GM18499 (cell line): Measurements from ENCODE around the gene CHMP4B.

ENCODE experiments used
- ATAC-seq: cut with Tn5 transposase; IDR thresholded peaks from one replicate; pipeline ENCODE4 v1.9.1; 2021; ENCODE audit warnings: moderate number of reproducible peaks; ENCODE audit not compliant: insufficient read depth, unreplicated experiment

CHMP4B gene, protein sequence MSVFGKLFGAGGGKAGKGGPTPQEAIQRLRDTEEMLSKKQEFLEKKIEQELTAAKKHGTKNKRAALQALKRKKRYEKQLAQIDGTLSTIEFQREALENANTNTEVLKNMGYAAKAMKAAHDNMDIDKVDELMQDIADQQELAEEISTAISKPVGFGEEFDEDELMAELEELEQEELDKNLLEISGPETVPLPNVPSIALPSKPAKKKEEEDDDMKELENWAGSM

GRCh38 chr20:33810885-33811775 lies at the start of gene CHMP4B:
TSS of gene CHMP4B (plus strand) at chr20:33811348. CDS start at chr20:33811469, 121 bp downstream.
- ATAC-seq = peak; percentile 89

DNA sequence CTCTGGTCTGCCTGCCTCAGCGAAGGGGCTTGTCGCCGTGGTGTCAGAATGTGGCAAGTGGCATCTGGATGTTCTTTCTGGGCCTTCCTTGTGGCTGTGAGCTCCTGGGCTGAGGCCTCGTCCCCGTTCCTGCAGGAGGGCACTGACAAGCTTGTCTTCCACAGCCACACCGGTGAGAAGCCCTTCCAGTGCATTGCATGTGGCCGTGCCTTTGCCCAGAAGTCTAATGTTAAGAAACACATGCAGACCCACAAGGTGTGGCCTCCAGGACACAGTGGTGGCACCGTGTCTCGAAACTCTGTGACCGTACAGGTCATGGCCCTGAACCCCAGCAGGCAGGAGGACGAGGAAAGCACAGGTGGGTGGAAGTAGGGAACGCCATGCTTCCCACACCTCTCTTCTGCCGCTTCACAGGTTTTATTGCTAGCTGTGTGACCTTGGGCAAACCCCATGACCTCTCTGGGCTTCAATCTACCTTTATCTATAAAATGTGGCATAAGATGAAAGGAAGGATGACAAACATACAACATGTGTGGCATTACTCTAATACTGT lies 49.4 kb upstream of the CHMP4B start:
- no peak for ATAC-seq

- no peak for ATAC-seq
Observed at GRCh38 chr20:33765099-33765498, 46.0 kb upstream of the CHMP4B start.

DNA sequence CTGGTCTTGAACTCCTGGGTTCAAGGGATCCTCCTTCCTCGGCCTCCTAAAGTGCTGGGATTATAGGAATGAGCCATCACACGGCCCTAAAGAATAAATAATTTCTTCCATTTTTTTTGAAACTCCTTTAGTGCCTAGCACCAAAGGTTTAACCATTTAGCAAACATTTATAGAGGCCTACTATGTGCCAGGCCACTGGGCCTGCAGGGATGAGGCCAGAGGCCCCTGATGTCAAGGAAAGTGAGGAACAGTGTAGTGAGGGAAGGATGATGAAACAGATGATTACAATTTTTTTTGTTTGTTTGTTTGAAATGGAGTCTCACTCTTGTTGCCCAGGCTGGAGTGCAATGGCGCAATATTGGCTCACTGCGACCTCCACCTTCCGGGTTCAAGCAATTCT lies 45.6 kb upstream of the CHMP4B start:
- ATAC-seq = no peak

- ATAC-seq = no peak
Observed at GRCh38 chr20:33766686-33767085, 44.5 kb upstream of the CHMP4B start.

GRCh38 chr20:33767777-33768138 lies 43.4 kb upstream of the CHMP4B start:
- no peak for ATAC-seq

- no peak for ATAC-seq
Observed at GRCh38 chr20:33769043-33769442, 42.1 kb upstream of the CHMP4B start.

DNA sequence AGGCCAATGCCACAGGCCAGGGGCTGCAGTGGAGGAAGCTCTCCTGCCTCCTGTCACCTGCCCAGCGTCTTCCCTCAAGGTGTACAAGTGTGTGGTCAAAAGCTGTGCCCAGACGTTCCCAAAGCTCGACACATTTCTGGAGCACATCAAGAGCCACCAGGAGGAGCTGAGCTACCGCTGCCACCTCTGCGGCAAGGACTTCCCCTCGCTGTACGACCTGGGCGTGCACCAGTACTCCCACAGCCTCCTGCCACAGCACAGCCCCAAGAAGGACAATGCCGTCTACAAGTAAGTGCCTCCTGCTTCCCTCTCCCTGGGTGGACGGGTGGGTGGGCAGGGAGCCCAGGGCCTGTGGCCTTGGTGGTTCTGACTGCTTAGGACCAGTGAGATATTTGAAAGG lies 41.1 kb upstream of the CHMP4B start:
- ATAC-seq = no peak

DNA sequence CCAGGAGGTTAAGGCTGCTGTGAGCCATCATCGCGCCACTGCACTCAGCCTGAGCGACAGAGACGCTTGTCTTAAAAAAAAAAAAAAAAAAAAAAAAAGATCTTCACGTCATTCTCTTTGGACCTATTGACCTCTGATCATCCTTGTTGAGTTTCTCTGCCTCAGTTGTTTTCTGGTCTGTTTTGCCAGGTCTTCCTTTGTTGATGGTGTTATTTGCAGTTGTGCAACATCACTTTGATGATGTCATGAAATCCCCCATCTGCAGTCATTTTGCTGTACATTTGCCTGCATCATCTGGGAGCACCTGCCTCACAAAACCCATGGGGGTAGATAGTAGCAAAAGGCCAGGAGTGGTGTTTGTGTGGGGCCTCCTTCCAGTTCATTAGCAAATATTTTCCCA lies 39.2 kb upstream of the CHMP4B start:
- no peak for ATAC-seq

- no peak for ATAC-seq
Observed at GRCh38 chr20:33772439-33772838, 38.7 kb upstream of the CHMP4B start.

- ATAC-seq = peak; percentile 53
Observed at GRCh38 chr20:33773412-33774089, 37.6 kb upstream of the CHMP4B start.

DNA sequence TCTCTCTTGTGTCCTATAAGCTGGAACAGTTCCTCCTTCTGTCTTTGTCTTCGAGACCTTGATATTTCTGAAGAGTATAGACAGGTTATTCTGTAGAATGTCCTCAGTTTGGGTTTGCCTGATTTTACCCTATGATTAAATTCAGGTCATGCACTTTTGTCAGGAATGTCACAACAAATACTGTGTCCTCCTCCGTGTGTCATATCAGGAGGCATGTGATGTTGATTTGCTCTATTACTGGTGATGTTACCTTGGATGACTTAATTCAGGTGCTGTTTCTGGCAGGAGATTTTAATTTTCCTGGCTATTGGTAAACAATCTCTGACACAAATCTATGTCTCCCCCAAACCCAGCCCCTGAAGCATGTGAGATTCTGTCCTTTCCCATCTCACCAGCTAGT lies 33.3 kb upstream of the CHMP4B start:
- no peak for ATAC-seq

- no peak for ATAC-seq
Observed at GRCh38 chr20:33781133-33781532, 30.0 kb upstream of the CHMP4B start.

DNA sequence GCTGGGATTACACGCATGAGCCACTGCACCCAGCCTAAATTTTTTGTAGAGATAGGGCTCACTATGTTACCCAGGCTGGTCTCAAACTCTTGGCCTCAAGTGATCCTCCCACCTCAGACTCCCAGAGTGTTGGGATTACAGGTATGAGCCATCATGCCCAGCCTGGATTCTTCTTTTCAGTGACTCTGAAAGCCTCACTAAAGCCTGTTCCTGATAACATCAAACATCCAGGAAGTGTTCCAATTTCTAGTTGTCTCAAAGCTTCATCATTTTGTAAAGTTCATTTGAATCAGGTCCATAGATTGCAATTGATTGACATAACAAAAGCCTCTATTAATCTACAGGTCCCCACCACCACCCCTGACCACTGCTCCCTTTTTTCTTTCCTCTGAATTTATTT lies 29.2 kb upstream of the CHMP4B start:
- no peak for ATAC-seq

DNA sequence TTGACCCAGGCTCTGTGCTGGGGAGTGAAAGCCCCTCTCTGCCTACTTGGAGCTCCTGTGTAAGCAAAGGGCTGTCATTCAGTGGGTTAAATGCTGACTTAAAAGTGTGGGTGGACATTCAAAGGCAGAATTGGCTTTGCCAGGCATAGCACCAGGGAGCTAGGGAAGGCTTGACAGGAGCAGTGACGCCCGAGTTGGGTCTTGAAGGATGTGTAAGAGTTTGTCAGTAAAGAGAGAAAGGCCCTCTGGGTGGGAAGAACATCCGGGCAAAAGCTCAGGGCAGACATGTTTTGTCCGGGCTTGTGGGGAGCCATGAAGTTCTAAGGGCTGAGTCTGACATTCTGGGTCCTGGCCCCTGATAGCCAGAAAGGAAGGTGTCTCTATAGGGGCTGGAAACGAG lies 27.9 kb upstream of the CHMP4B start:
- no peak for ATAC-seq

GRCh38 chr20:33783818-33784217 lies 27.3 kb upstream of the CHMP4B start:
- ATAC-seq = no peak

DNA sequence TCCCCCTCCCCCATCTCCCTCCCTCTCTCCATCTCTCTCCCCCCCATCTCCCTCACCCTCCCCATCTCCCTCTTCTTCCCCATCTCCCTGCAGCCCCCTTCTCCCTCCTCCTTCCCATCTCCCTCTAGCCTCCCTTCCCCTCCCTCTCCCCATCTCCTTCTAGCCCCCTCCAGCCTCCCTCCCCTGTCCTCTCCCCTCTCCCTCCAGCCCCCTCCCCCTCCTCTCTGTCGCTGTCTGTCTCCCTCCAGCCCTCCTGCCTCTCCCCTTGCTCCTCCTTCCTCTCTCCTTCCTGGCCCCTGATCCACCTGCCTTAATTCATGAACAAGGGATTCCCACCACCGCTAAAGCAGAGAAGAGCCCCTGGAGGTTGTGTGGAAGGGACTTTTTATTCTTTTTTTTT lies 26.9 kb upstream of the CHMP4B start:
- ATAC-seq = no peak

DNA sequence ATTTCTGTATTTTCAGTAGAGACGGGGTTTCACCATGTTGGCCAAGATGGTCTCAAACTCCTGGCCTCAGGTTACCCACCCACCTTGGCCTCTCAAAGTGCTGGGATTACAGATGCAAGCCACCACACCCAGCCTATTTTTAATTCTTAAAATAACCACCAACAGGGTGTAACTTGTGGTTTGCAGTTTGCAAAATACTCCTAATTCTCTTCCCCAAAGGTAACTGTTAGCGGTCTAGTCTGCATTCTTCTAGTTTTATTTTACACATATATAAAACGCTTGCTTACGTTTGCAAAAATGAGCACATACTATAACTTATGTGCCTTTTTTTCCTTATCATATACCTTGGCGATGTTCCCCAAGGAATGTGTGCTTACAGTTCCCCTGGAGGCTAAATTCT lies 25.6 kb upstream of the CHMP4B start:
- no peak for ATAC-seq

DNA sequence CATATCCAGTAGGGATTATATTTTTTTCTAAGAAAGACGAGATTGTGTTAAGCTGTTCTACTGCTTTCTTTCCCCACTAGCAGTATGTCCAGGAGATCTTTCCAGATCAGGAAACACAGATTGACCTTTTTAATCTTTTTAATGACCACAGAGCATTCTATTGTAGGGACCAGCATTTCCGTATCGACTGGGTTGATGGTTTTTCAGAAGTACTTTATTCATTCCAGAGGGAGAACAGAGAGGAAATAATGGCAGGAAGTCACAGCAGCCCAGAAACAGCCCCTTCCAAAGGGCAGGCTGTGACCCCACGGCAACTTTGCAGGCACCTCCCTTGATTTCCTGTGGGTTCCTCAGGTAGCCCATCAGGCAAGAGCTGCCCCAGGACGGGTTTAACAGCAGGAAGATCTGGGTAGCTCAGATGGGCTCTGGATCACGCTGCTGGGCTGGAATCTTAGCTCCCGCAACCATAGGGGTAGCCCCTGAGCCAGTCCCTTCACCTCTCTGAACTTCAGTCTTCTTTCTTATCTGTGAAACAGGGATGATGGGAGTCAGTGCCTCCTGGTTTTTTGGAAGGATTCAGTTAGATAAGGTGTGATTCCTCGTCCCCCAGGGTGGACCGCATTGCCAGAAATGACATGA lies 23.8 kb upstream of the CHMP4B start:
- ATAC-seq = no peak

- no peak for ATAC-seq
Observed at GRCh38 chr20:33788351-33789049, 22.6 kb upstream of the CHMP4B start.
